ENCODE measurements around the gene FFAR4. TPM values are rescaled to one million over a fixed set of nuclear protein-coding genes. Genes with fewer than 3 reads are reported as not detected.

FFAR4 gene
- polyA plus RNA-seq, 3 donors: 0.97 to 1.2 (median 1.1) TPM

DNA sequence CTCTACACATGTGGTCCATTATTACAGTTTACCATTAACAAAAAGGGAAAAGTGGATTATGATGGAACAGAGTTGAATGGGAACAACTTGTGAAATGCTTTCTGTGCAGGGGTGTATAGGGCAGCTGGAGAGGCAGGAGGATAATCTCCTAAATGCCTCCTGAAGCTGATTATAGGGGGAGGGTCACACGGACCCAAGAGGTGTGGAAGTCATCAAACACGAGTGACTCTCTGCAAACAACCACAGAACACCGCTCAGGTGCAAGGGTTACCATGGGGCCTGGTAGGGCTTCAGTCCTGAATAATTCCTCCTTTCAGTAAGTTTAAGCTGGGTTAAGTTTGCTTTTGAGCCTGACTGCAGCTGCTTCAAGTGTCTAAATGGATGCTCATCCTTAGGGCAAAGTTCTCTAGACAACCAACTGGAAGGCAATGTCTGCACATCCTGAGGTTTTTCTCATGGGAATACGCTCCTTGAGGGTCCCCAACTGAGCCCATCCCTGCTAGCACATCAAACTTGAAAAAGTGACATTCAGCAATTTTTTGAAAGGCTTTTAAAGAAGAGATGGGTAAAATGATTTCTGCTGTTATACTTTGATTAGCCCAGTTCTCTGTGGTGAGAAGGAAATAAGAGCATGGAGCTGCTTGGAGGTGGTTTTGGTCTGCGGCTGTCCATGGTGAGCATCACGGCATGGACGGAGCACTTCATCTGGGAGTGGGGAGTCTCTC, 47.8 kb downstream of the FFAR4 start:
- H3K9me3 Mint-ChIP-seq: no peaks in the 10 kb centered on the region
- no peaks in the 10 kb centered on the region for H3K36me3 ChIP-seq (replicated peaks in 1 of 2; ENCODE audit: control insufficient read depth in 1 of 2, insufficient read depth in 2 of 2, low read length in 2 of 2)
- no peaks in the 10 kb centered on the region for H3K36me3 Mint-ChIP-seq
- no peaks in the 10 kb centered on the region for H3K79me2 ChIP-seq (ENCODE audit: insufficient read depth, low read length)
- H3K4me3 ChIP-seq (replicated peaks in 1 of 3; ENCODE audit: low read depth in 2 of 3, low read length in 3 of 3): no peak overlapping the region
- H3K9me3 ChIP-seq (replicated peaks in 1 of 2; ENCODE audit: control insufficient read depth in 1 of 2, insufficient read depth in 1 of 2, low read length in 2 of 2): no peaks in the 10 kb centered on the region
- H3K4me1 Mint-ChIP-seq: peaks cover 55% of the 10 kb centered on the region
- 97% methylated on average over 4 of the region's 7 CpGs for WGBS (ENCODE audit: insufficient coverage)
- H3K4me3 Mint-ChIP-seq: no peak overlapping the region
- no peak for DNase-seq
- intact Hi-C loops (cut with micrococcal nuclease): no loop called here
- TF ChIP-seq, protein P1, sequence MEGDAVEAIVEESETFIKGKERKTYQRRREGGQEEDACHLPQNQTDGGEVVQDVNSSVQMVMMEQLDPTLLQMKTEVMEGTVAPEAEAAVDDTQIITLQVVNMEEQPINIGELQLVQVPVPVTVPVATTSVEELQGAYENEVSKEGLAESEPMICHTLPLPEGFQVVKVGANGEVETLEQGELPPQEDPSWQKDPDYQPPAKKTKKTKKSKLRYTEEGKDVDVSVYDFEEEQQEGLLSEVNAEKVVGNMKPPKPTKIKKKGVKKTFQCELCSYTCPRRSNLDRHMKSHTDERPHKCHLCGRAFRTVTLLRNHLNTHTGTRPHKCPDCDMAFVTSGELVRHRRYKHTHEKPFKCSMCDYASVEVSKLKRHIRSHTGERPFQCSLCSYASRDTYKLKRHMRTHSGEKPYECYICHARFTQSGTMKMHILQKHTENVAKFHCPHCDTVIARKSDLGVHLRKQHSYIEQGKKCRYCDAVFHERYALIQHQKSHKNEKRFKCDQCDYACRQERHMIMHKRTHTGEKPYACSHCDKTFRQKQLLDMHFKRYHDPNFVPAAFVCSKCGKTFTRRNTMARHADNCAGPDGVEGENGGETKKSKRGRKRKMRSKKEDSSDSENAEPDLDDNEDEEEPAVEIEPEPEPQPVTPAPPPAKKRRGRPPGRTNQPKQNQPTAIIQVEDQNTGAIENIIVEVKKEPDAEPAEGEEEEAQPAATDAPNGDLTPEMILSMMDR (IDR thresholded peaks at IDR 0.05): no peak
- no peak overlapping the region for H2AFZ ChIP-seq (ENCODE audit: insufficient read depth, low read depth, low read length, poor library complexity, severe bottlenecking)
- H3K27ac ChIP-seq (ENCODE audit: low read depth in 1 of 2, low read length in 2 of 2): no peak overlapping the region
- peaks cover 1 to 2% (median 1%) of the 10 kb centered on the region in 3 donors for H3K27me3 Mint-ChIP-seq (ENCODE audit: low read depth in 3 of 3)
- peak overlapping the region in 2 of 7 donors; percentile 10 to 69 for H3K27ac Mint-ChIP-seq
- no peaks in the 10 kb centered on the region for H4K20me1 ChIP-seq (ENCODE audit: insufficient read depth, low read length)
- no peak overlapping the region for H3K4me2 ChIP-seq (replicated peaks; ENCODE audit: extremely low read depth, low read length, poor library complexity, severe bottlenecking)
- no peak overlapping the region for H3K9ac ChIP-seq (ENCODE audit: insufficient read depth, low read length, poor library complexity, severe bottlenecking)
- H3K4me1 ChIP-seq (ENCODE audit: control insufficient read depth in 1 of 2, insufficient read depth in 2 of 2, low read length in 2 of 2): peaks cover 38 to 53% of the 10 kb centered on the region in 2 donors
- no peaks in the 10 kb centered on the region for H3K27me3 ChIP-seq (ENCODE audit: control insufficient read depth in 2 of 2, insufficient read depth in 2 of 2, low read length in 2 of 2)

DNA sequence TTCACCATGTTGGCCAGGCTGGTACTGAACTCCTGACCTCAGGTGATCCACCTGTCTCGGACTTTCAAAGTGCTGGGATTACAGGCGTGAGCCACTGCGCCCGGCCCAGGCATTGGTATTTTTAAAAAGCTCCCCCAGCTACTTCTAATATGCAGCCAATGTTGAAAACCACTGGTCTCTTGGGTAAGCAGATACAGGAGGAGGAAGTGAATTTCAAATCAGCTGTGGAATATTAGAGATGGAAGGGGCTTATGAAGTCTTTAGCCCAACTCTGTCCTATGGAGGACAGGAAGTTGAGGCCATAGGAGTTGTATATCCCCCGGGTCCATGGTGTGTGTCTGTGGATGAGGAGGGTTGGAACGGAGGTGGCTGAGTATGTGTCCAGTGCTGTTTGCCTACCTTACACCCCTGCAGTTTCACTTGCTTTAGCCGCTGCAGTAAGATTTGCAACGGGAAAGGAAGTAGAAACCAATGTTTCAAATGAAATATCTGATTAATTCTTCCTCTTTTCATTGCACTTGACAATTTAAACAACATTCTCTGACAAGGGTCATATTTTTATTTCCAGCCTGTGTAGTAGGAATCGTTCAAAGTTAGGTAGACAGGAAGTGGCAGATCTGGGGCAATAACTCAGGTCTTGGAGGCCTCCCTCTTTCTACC, 49.2 kb downstream of the FFAR4 start:
- peaks cover 1 to 4% (median 2%) of the 10 kb centered on the region in 3 donors for H3K27me3 Mint-ChIP-seq (ENCODE audit: low read depth in 3 of 3)
- TF ChIP-seq, protein P1 (IDR thresholded peaks at IDR 0.05): no peak
- H3K4me3 Mint-ChIP-seq: peak overlapping the region; percentile 69 to 93
- Histone ChIP-seq H3K36me3 (replicated peaks in 1 of 2; ENCODE audit: control insufficient read depth in 1 of 2, insufficient read depth in 2 of 2, low read length in 2 of 2) (no peaks in the 10 kb centered on the region), H3K9me3 (replicated peaks in 1 of 2; ENCODE audit: control insufficient read depth in 1 of 2, insufficient read depth in 1 of 2, low read length in 2 of 2) (no peaks in the 10 kb centered on the region), H3K4me2 (replicated peaks; ENCODE audit: extremely low read depth, low read length, poor library complexity, severe bottlenecking) (peak overlapping the region; percentile 80), H3K4me1 (ENCODE audit: control insufficient read depth in 1 of 2, insufficient read depth in 2 of 2, low read length in 2 of 2) (peaks cover 35 to 43% of the 10 kb centered on the region in 2 donors), H3K4me3 (replicated peaks in 1 of 3; ENCODE audit: low read depth in 2 of 3, low read length in 3 of 3) (peak overlapping the region; percentile 23 to 72 (median 66)), H2AFZ (ENCODE audit: insufficient read depth, low read depth, low read length, poor library complexity, severe bottlenecking) (peak overlapping the region; percentile 79), H3K27ac (ENCODE audit: low read depth in 1 of 2, low read length in 2 of 2) (peak overlapping the region; percentile 55 to 78), H3K79me2 (ENCODE audit: insufficient read depth, low read length) (no peaks in the 10 kb centered on the region), H3K27me3 (ENCODE audit: control insufficient read depth in 2 of 2, insufficient read depth in 2 of 2, low read length in 2 of 2) (no peaks in the 10 kb centered on the region), H4K20me1 (ENCODE audit: insufficient read depth, low read length) (no peaks in the 10 kb centered on the region), H3K9ac (ENCODE audit: insufficient read depth, low read length, poor library complexity, severe bottlenecking) (peak overlapping the region; percentile 28)
- H3K4me1 Mint-ChIP-seq: peaks cover 44% of the 10 kb centered on the region
- H3K27ac Mint-ChIP-seq: peak overlapping the region; percentile 88 to 95 (median 90)
- no peaks in the 10 kb centered on the region for H3K36me3 Mint-ChIP-seq
- DNase-seq: peak; percentile 25 to 33 (median 28)
- no peaks in the 10 kb centered on the region for H3K9me3 Mint-ChIP-seq
- WGBS (ENCODE audit: insufficient coverage): 0% methylated on average over 1 of the region's 9 CpGs
- intact Hi-C loops (cut with micrococcal nuclease): no loop called here

Measured in CD14-positive monocyte (primary cell).